ENCODE results near the gene EHMT1. TPM values are rescaled to one million over a fixed set of nuclear protein-coding genes. Genes with fewer than 3 reads are reported as not detected.

The EHMT1 gene
- total RNA-seq, 2 experiments from 2014 or later, result 87.1 to 91.4 TPM

GRCh38 chr9:137759649-137760321 lies 141.0 kb downstream of the EHMT1 start:
- Mint-ChIP-seq H3K9me3 (peaks cover 9% of the 10 kb centered on the region), H3K4me1 (peaks cover 55% of the 10 kb centered on the region), H3K27me3 (no peaks in the 10 kb centered on the region), H3K4me3 (no peak overlapping the region), H3K36me3 (ENCODE audit: low read depth) (peaks cover 85% of the 10 kb centered on the region), H3K27ac (no peak overlapping the region)
- CTCF ChIA-PET, result no interaction called here
- POLR2A ChIA-PET, result no interaction called here
- DNase-seq, result no peak

DNA sequence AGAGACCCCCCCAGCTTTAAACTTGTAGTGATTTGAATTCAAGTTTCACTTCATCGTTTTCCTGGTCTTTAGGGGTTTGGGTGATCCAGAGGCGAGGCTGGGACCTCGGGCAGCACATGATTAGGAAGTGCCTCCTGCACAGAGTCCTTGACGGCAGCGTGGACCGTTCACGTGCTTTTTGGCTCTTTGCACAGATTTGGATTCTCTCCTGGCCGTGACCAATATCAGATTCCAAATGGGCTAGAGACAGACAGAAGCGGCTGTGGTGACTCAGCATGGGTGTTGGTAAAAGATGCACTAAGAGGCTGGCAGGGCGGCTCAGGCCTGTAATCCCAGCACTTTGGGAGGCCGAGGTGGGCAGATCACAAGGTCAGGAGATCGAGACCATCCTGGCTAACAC lies 141.6 kb downstream of the EHMT1 start:
- no peak overlapping the region for H3K4me3 Mint-ChIP-seq
- POLR2A ChIA-PET, result no interaction called here
- H3K9me3 Mint-ChIP-seq, result peaks cover 4% of the 10 kb centered on the region
- peak overlapping the region; percentile 68 for H3K27ac Mint-ChIP-seq
- H3K36me3 Mint-ChIP-seq (ENCODE audit: low read depth), result peaks cover 81% of the 10 kb centered on the region
- H3K4me1 Mint-ChIP-seq, result peaks cover 55% of the 10 kb centered on the region
- DNase-seq, result no peak
- no peaks in the 10 kb centered on the region for H3K27me3 Mint-ChIP-seq
- CTCF ChIA-PET, result no interaction called here

DNA sequence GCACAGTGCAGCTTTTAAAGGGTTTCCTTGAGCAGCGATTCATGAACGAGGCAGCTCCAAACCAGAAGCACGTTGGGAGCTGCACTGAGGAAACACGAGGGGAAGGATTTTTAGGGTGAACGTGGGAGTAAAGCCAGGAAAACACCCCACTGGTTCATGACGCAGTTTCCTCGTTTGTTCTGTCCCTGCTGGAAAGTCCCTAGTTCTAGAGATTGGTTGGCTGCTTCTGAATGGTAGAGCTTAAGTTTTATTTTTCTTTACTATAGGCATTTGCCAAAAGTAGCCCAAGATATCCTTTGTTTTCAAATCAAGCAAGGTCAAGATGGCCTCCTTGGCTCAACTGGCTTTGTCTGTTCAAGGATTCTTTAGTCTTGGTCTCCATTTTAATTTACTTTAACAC lies 142.2 kb downstream of the EHMT1 start:
- ChIA-PET CTCF (no interaction called here), POLR2A (no interaction called here)
- Mint-ChIP-seq H3K4me3 (no peak overlapping the region), H3K4me1 (peaks cover 55% of the 10 kb centered on the region), H3K27ac (peak overlapping the region; percentile 68), H3K36me3 (ENCODE audit: low read depth) (peaks cover 79% of the 10 kb centered on the region), H3K9me3 (no peaks in the 10 kb centered on the region), H3K27me3 (no peaks in the 10 kb centered on the region)
- DNase-seq, result no peak

DNA sequence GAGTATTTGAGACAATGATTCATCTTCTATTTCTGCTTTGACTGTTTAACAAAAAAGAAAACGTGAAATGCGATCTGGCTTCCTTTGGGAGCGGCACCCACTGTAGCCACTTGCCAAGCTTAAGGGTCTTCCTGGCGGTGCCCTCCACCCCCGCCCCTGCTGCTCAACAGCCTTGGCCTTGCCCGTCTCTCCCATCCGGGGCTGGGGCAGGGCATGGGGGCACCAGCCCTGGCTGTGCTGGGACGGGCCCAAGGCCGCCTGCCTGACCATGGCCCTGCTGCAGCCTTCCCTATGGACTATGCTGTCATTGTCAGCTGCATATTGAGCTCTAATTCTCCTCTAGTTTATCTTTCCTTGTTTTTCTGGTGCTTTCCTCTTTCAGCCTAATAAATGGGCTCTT lies 143.0 kb downstream of the EHMT1 start:
- CTCF ChIA-PET, result no interaction called here
- Mint-ChIP-seq H3K36me3 (ENCODE audit: low read depth) (peaks cover 72% of the 10 kb centered on the region), H3K4me1 (peaks cover 48% of the 10 kb centered on the region), H3K27me3 (no peaks in the 10 kb centered on the region), H3K9me3 (no peaks in the 10 kb centered on the region), H3K4me3 (no peak overlapping the region), H3K27ac (peak overlapping the region; percentile 77)
- no peak for DNase-seq
- POLR2A ChIA-PET, result no interaction called here

GRCh38 chr9:137762414-137763061 lies 143.7 kb downstream of the EHMT1 start:
- DNase-seq, result no peak
- ChIA-PET CTCF (no interaction called here), POLR2A (no interaction called here)
- H3K4me3 Mint-ChIP-seq, result no peak overlapping the region
- no peaks in the 10 kb centered on the region for H3K27me3 Mint-ChIP-seq
- H3K9me3 Mint-ChIP-seq, result no peaks in the 10 kb centered on the region
- peaks cover 41% of the 10 kb centered on the region for H3K4me1 Mint-ChIP-seq
- H3K27ac Mint-ChIP-seq, result peak overlapping the region; percentile 77
- peaks cover 73% of the 10 kb centered on the region for H3K36me3 Mint-ChIP-seq (ENCODE audit: low read depth)

GRCh38 chr9:137763271-137763955 lies 144.6 kb downstream of the EHMT1 start:
- H3K9me3 Mint-ChIP-seq, result no peaks in the 10 kb centered on the region
- POLR2A ChIA-PET, result no interaction called here
- H3K4me1 Mint-ChIP-seq, result peaks cover 32% of the 10 kb centered on the region
- no peaks in the 10 kb centered on the region for H3K27me3 Mint-ChIP-seq
- H3K36me3 Mint-ChIP-seq (ENCODE audit: low read depth), result peaks cover 68% of the 10 kb centered on the region
- no peak overlapping the region for H3K27ac Mint-ChIP-seq
- H3K4me3 Mint-ChIP-seq, result no peak overlapping the region
- CTCF ChIA-PET, result no interaction called here
- no peak for DNase-seq

GRCh38 chr9:137764171-137764671 lies 145.4 kb downstream of the EHMT1 start:
- no peak for DNase-seq
- ChIA-PET CTCF (no interaction called here), POLR2A (no interaction called here)
- Mint-ChIP-seq H3K36me3 (ENCODE audit: low read depth) (peaks cover 64% of the 10 kb centered on the region), H3K27me3 (no peaks in the 10 kb centered on the region), H3K4me3 (no peak overlapping the region), H3K4me1 (peaks cover 27% of the 10 kb centered on the region), H3K9me3 (no peaks in the 10 kb centered on the region), H3K27ac (no peak overlapping the region)

DNA sequence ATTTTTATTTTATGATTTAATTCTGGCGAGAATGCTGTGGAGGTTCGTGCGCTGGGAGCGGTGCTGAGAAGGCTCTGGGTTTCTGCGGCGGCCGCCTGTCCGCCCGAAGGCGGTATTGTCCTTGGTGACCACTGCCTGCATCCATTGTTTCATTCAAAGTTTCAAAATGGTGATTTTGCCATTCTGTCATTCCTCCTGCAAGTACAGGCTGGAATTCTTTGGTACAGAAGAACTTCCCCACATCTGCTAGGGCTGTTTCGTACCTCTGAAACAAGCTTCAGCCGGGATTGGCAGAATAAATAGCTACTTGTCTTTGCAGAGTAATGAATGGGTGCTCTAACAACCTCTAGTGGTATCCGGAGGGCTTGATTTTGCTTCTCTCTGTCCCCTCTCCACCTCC lies 146.2 kb downstream of the EHMT1 start:
- ChIA-PET POLR2A (no interaction called here), CTCF (no interaction called here)
- H3K27ac Mint-ChIP-seq, result no peak overlapping the region
- H3K4me1 Mint-ChIP-seq, result peaks cover 19% of the 10 kb centered on the region
- H3K27me3 Mint-ChIP-seq, result no peaks in the 10 kb centered on the region
- no peak for DNase-seq
- H3K9me3 Mint-ChIP-seq, result no peaks in the 10 kb centered on the region
- H3K36me3 Mint-ChIP-seq (ENCODE audit: low read depth), result peaks cover 64% of the 10 kb centered on the region
- H3K4me3 Mint-ChIP-seq, result no peak overlapping the region

GRCh38 chr9:137765536-137765935 lies 146.7 kb downstream of the EHMT1 start:
- peaks cover 65% of the 10 kb centered on the region for H3K36me3 Mint-ChIP-seq (ENCODE audit: low read depth)
- H3K4me1 Mint-ChIP-seq, result peaks cover 16% of the 10 kb centered on the region
- H3K27ac Mint-ChIP-seq, result no peak overlapping the region
- H3K4me3 Mint-ChIP-seq, result no peak overlapping the region
- ChIA-PET POLR2A (no interaction called here), CTCF (no interaction called here)
- H3K27me3 Mint-ChIP-seq, result no peaks in the 10 kb centered on the region
- H3K9me3 Mint-ChIP-seq, result no peaks in the 10 kb centered on the region
- DNase-seq, result no peak

- CTCF ChIA-PET, result no interaction called here
- Mint-ChIP-seq H3K9me3 (no peaks in the 10 kb centered on the region), H3K36me3 (ENCODE audit: low read depth) (peaks cover 49% of the 10 kb centered on the region), H3K4me1 (no peaks in the 10 kb centered on the region), H3K4me3 (no peak overlapping the region), H3K27me3 (no peaks in the 10 kb centered on the region), H3K27ac (no peak overlapping the region)
- POLR2A ChIA-PET, result no interaction called here
- no peak for DNase-seq
These were observed 152.8 kb downstream of the EHMT1 start for GRCh38 chr9:137771580-137771979.

DNA sequence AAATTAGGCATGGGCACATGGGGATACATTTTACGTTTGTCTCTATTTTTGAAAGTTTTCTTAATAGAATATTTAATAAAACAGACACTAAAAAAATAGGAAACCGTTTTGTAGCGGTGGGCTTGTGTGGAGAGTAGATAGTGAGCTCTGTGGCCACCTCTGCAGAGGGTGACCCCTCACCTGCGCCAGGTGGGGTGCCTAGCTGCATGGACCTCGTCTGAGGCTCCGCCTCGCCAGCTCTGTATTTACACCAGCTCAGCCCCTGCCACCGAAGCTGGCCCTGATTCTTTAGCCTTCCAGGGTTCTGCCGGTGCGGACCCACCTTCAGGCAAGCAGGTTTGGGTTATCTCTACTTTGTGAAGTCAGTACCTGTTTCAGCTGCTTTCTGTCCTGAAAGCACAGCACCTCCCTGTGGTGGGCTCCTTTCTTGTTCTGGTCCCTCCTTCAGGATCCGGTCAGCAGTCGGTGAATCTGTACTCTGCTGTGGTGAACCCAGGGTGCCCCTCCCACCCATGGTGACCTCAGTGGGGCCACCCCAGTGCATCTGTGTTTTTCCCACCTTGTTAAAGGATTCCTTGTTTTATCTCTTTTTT lies 153.6 kb downstream of the EHMT1 start:
- Mint-ChIP-seq H3K27me3 (no peaks in the 10 kb centered on the region), H3K36me3 (ENCODE audit: low read depth) (peaks cover 51% of the 10 kb centered on the region), H3K4me3 (no peak overlapping the region), H3K4me1 (no peaks in the 10 kb centered on the region), H3K27ac (no peak overlapping the region), H3K9me3 (no peaks in the 10 kb centered on the region)
- ChIA-PET POLR2A (no interaction called here), CTCF (no interaction called here)
- no peak for DNase-seq

DNA sequence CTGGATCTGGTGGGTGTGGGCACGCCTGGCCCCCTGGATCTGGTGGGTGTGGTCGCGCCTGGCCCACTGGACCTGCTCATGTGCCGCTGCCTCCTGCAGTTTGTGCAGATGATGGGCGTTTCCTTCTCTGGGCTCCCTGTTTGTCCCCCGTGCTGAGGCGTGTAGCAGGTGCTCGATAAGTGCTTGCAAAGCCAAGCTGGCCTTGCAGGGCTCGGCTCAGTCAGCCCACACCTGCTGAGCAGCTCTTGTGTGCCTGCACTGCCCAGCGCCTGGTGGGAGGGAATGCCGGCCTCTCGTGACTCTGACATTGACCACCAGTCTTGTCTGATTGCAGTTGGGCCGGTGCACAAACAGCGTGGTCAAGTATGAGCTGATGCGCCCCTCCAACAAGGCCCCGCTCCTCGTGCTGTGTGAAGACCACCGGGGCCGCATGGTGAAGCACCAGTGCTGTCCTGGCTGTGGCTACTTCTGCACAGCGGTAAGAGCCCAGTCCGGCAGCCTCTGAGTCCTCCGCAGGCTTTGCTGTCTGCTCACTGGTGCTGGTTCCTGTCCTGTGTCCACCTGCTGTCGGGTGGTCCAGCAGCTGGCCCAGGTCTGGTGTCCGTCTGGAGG lies 156.1 kb downstream of the EHMT1 start:
- no peaks in the 10 kb centered on the region for H3K4me1 Mint-ChIP-seq
- H3K27ac Mint-ChIP-seq, result no peak overlapping the region
- CTCF ChIA-PET, result no interaction called here
- no peak for DNase-seq
- H3K36me3 Mint-ChIP-seq (ENCODE audit: low read depth), result peaks cover 50% of the 10 kb centered on the region
- no peaks in the 10 kb centered on the region for H3K27me3 Mint-ChIP-seq
- no peaks in the 10 kb centered on the region for H3K9me3 Mint-ChIP-seq
- H3K4me3 Mint-ChIP-seq, result no peak overlapping the region
- POLR2A ChIA-PET, result no interaction called here

- H3K4me1 Mint-ChIP-seq, result no peaks in the 10 kb centered on the region
- DNase-seq, result no peak
- H3K4me3 Mint-ChIP-seq, result no peak overlapping the region
- no peaks in the 10 kb centered on the region for H3K27me3 Mint-ChIP-seq
- POLR2A ChIA-PET, result interaction anchor here (1.0 kb wide), 1 partner anchor 42 kb away, joined by 3 read pairs; no protein-coding TSS in a partner anchor
- CTCF ChIA-PET, result no interaction called here
- H3K36me3 Mint-ChIP-seq (ENCODE audit: low read depth), result peaks cover 39% of the 10 kb centered on the region
- no peaks in the 10 kb centered on the region for H3K9me3 Mint-ChIP-seq
- H3K27ac Mint-ChIP-seq, result no peak overlapping the region
These were observed 157.6 kb downstream of the EHMT1 start for GRCh38 chr9:137776306-137776995.

Data from activated CD4-positive, alpha-beta memory T cell treated with anti-CD3 and anti-CD28 coated beads, Interleukin-2, amount 10 ng/mL, durations not matched to agents 7 days and 5 days (primary cell).